RWPE1 (cell line): ENCODE measurements around the gene GRM1.
"Not testable (repeated sequence)": the region's sequence is repeated elsewhere in the genome, so short reads cannot be mapped to it uniquely, and the experiment has no call there.

Experiments used
- CTCF ChIA-PET: fragments of 350-600 bp; sonication (Branson Sonifier 250); formaldehyde crosslinking; extraction: SDS; loops from one replicate; lab custom pipeline; 2021; lab: Yijun Ruan, JAX
- POLR2A ChIA-PET: fragments of 400-600 bp; formaldehyde crosslinking; extraction: SDS; loops from one replicate; lab custom pipeline; 2020; ENCODE audit warnings: antibody characterized with exemption; ENCODE audit not compliant: low non-redundant PET; lab: Yijun Ruan, JAX
- DNase-seq: peaks from one replicate; pipeline ENCODE4 v3.0.0; 2012; ENCODE audit warnings: low spot score
- H3K27ac ChIP-seq: fragments of 450-650 bp; 2 replicates; pipeline ENCODE4 v1.5.1; 2017
- CTCF ChIP-seq: fragments of 450-650 bp; conservative IDR thresholded peaks from 2 replicates; pipeline ENCODE4 v1.5.1; 2017; ENCODE audit warnings: low read depth, mild to moderate bottlenecking

GRM1 gene

DNA sequence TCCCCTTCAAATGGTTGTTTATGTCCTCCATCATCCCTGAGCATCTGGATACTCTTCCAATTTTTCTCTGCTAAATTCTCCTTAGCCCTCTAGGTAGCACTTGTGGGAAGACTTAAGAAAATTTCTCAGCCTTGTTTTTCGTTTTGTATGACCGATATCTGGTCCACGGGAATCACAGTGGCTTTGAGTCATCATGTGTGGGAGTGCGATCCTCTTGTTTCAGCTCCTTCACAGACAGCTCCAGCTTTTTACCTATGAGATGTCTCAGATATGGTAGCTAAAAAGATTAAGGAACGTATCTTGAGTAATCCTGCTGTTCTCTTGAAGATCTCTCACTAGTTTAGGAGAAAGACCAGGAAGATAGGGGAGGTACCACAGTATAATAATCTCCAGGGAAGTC is 196.1 kb downstream of the GRM1 start:
- POLR2A ChIA-PET: no interaction called here
- CTCF ChIA-PET: no interaction called here
- no peak for TF ChIP-seq CTCF
- no peak for DNase-seq
- H3K27ac ChIP-seq: no peak overlapping the region

- TF ChIP-seq CTCF: no peak
- POLR2A ChIA-PET: no interaction called here
Measured at GRCh38 chr6:146240322-146240721, 211.5 kb downstream of the GRM1 start.

GRCh38 chr6:146240807-146241206 is 211.9 kb downstream of the GRM1 start:
- ChIA-PET CTCF (no interaction called here), POLR2A (no interaction called here)
- H3K27ac ChIP-seq: no peak overlapping the region
- no peak for DNase-seq
- TF ChIP-seq CTCF: no peak

More at GRCh38 chr6:146240322-146240721, 211.5 kb downstream of the GRM1 start:
- no peak for DNase-seq
- CTCF ChIA-PET: no interaction called here
- no peak overlapping the region for H3K27ac ChIP-seq

GRCh38 chr6:146243646-146244045 is 214.8 kb downstream of the GRM1 start:
- CTCF ChIA-PET, H3K27ac ChIP-seq, DNase-seq, POLR2A ChIA-PET: not testable (repeated sequence)

GRCh38 chr6:146244630-146245143 is 215.8 kb downstream of the GRM1 start:
- CTCF ChIA-PET: no interaction called here
- no peak overlapping the region for H3K27ac ChIP-seq
- no peak for DNase-seq
- no peak for TF ChIP-seq CTCF
- POLR2A ChIA-PET: no interaction called here

DNA sequence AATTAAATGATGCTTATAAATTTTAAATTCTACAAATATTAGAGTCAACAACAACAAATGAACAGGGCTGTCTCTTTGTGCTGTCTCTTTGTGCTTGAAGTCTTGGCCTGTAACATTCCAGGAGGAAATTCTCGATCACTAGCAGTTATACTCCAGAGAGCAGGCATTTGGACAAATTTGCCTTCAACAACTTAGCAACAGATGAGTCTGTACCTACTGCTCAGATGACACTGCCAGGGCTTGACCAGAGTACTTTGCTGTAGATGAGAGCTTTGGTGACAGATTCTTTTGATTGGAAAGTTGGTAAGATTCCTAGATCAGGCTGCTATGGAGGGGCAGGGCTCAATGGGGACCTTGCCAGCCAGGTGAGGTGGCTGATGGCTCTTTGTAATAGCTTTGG is 217.2 kb downstream of the GRM1 start:
- no peak overlapping the region for H3K27ac ChIP-seq
- no peak for TF ChIP-seq CTCF
- no peak for DNase-seq
- POLR2A ChIA-PET: no interaction called here
- CTCF ChIA-PET: no interaction called here

GRCh38 chr6:146253691-146254090 is 224.8 kb downstream of the GRM1 start:
- no peak for TF ChIP-seq CTCF
- no peak for DNase-seq
- ChIA-PET CTCF (interaction anchor here (0.6 kb wide), 1 partner anchor 773 kb away, joined by 4 read pairs; no protein-coding TSS in a partner anchor), POLR2A (no interaction called here)
- no peak overlapping the region for H3K27ac ChIP-seq
